ENCODE data around the gene NEO1. TPM values are rescaled to one million over a fixed set of nuclear protein-coding genes. Genes with fewer than 3 reads are reported as not detected.
A peak's percentile ranks its signal among the peaks of the same experiment; 100 is the strongest.

The NEO1 gene
- total and polyA plus RNA-seq, 9 donors, result 19.6 to 49.7 (median 37.1) TPM

DNA sequence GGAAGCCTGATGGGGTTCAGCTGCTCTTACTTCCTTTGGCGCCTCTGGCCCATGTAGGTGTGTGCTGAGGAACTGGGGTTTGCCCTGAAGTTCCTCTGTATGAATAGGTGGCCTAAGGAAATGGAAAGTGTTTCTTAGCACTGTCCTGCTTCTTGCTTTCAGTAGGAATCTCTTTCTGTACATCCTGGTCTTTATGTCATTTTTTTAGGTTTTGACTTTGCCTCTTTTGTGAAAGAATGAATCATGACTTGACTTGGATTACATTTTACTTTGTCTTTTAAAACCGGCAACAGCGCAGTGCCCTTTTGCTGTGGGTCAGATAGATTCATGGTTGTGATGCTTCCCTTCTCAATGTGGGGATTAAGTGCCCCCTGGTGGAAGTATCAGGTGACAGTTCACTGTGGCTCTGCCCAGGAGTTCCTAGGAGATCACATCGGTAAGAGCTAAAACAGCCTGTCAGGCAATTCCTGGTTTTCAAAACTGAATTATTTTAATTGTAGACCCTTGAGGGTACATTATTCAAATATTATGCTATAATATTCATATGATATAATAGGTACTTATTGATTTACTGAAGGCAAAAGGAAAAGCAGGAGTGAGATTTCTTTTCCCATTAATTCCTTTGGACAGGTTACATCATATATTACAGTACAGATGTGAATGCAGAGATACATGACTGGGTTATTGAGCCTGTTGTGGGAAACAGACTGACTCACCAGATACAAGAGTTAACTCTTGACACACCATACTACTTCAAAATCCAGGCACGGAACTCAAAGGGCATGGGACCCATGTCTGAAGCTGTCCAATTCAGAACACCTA, 221.1 kb downstream of the NEO1 start:
- Histone ChIP-seq H3K4me1 (ENCODE audit: control insufficient read depth, insufficient read depth, low read length) (no peaks in the 10 kb centered on the region), H3K27ac (ENCODE audit: low read length) (no peak overlapping the region), H3K36me3 (ENCODE audit: control insufficient read depth, insufficient read depth, low read length) (peaks cover 2% of the 10 kb centered on the region), H3K4me3 (ENCODE audit: low read length) (no peak overlapping the region), H3K9me3 (replicated peaks; ENCODE audit: control insufficient read depth, low read depth, low read length) (no peaks in the 10 kb centered on the region), H3K27me3 (ENCODE audit: control insufficient read depth, insufficient read depth, low read length) (no peaks in the 10 kb centered on the region)
- DNase-seq, result peak; percentile 71
- 33% methylated on average over 1 of the region's 5 CpGs for WGBS (ENCODE audit: insufficient coverage)

GRCh38 chr15:73275862-73276261, 223.6 kb downstream of the NEO1 start:
- DNase-seq, result no peak

GRCh38 chr15:73282567-73283365, 230.5 kb downstream of the NEO1 start:
- Histone ChIP-seq H3K4me1 (ENCODE audit: control insufficient read depth, insufficient read depth, low read length) (no peaks in the 10 kb centered on the region), H3K27me3 (ENCODE audit: control insufficient read depth, insufficient read depth, low read length) (no peaks in the 10 kb centered on the region), H3K27ac (ENCODE audit: low read length) (no peak overlapping the region), H3K4me3 (ENCODE audit: low read length) (no peak overlapping the region), H3K9me3 (replicated peaks; ENCODE audit: control insufficient read depth, low read depth, low read length) (no peaks in the 10 kb centered on the region), H3K36me3 (ENCODE audit: control insufficient read depth, insufficient read depth, low read length) (peaks cover 18% of the 10 kb centered on the region)
- DNase-seq, result no peak
- WGBS (ENCODE audit: insufficient coverage), result no CpG with 5 or more reads among the region's 8 CpGs

More at GRCh38 chr15:73275862-73276261, 223.6 kb downstream of the NEO1 start:
- no peaks in the 10 kb centered on the region for H3K27me3 ChIP-seq (ENCODE audit: control insufficient read depth, insufficient read depth, low read length)
- H3K4me3 ChIP-seq (ENCODE audit: low read length), result no peak overlapping the region
- H3K4me1 ChIP-seq (ENCODE audit: control insufficient read depth, insufficient read depth, low read length), result no peaks in the 10 kb centered on the region
- H3K36me3 ChIP-seq (ENCODE audit: control insufficient read depth, insufficient read depth, low read length), result peaks cover 5% of the 10 kb centered on the region
- H3K27ac ChIP-seq (ENCODE audit: low read length), result no peak overlapping the region
- no peaks in the 10 kb centered on the region for H3K9me3 ChIP-seq (replicated peaks; ENCODE audit: control insufficient read depth, low read depth, low read length)

DNA sequence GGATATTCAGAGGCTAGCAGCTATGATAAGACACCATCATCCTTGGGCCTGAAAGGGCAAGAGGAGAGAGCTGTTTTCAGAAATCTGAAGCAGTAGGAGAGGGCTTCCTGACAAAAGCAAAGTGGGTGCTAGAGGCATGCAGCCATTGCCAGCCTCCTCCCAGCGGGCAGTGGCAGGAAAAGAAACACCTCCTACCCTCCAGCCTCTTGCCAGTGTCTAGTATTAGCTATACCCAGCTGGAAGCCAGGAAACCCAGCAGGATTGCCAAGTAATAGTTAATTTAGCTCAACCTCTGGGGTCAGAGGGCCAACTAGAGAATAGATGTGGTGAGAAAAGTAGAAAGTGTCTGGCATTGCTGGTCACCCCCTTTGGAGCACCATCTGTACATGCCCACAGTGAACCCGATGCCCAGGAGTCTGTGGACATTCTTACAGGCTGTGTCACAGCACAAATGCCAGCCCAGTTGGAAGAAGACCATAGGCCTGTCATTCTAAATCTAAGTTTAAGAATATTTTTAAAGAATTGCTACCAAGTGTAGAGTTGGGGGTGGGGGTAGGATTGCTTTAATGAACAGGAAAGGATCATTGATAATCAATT, 231.2 kb downstream of the NEO1 start:
- peaks cover 18% of the 10 kb centered on the region for H3K36me3 ChIP-seq (ENCODE audit: control insufficient read depth, insufficient read depth, low read length)
- 100% methylated on average over 1 of the region's 2 CpGs for WGBS (ENCODE audit: insufficient coverage)
- no peaks in the 10 kb centered on the region for H3K9me3 ChIP-seq (replicated peaks; ENCODE audit: control insufficient read depth, low read depth, low read length)

DNA sequence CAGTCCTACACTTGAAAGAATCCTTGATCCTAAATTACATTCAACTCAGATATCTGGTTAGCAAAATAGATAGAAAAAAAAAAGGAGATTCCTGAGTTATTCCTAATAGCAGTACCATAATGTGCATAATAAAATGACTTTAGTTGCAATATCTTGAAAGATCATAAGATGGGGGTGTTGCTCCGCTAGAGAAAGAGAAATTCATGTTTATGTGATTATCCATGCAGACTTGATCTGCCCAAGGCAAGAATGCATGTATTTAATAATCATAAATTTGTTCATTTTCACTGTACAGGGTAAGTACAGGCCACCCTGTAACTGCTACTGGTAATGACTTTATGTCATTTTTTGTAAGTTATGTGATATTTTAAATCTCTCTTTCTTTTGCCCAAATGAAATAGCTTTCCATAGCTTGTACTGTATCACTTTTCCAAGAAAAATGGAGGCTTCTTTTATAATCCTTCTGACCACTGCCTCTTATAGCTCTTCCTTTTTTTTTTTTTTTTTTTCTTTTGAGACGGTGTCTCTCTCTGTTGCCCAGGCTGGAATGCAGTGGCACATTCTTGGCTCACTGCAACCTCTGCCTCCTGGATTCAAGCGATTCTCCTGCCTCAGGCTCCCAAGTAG, 231.9 kb downstream of the NEO1 start:
- Histone ChIP-seq H3K9me3 (replicated peaks; ENCODE audit: control insufficient read depth, low read depth, low read length) (no peaks in the 10 kb centered on the region), H3K36me3 (ENCODE audit: control insufficient read depth, insufficient read depth, low read length) (peaks cover 21% of the 10 kb centered on the region), H3K4me1 (ENCODE audit: control insufficient read depth, insufficient read depth, low read length) (no peaks in the 10 kb centered on the region), H3K4me3 (ENCODE audit: low read length) (no peak overlapping the region), H3K27ac (ENCODE audit: low read length) (no peak overlapping the region), H3K27me3 (ENCODE audit: control insufficient read depth, insufficient read depth, low read length) (no peaks in the 10 kb centered on the region)
- no CpG with 5 or more reads among the region's 3 CpGs for WGBS (ENCODE audit: insufficient coverage)
- DNase-seq, result peak; percentile 50

More for the DNA sequence above, 231.2 kb downstream of the NEO1 start:
- DNase-seq, result no peak
- Histone ChIP-seq H3K4me3 (ENCODE audit: low read length) (no peak overlapping the region), H3K27me3 (ENCODE audit: control insufficient read depth, insufficient read depth, low read length) (no peaks in the 10 kb centered on the region), H3K27ac (ENCODE audit: low read length) (no peak overlapping the region), H3K4me1 (ENCODE audit: control insufficient read depth, insufficient read depth, low read length) (no peaks in the 10 kb centered on the region)

DNA sequence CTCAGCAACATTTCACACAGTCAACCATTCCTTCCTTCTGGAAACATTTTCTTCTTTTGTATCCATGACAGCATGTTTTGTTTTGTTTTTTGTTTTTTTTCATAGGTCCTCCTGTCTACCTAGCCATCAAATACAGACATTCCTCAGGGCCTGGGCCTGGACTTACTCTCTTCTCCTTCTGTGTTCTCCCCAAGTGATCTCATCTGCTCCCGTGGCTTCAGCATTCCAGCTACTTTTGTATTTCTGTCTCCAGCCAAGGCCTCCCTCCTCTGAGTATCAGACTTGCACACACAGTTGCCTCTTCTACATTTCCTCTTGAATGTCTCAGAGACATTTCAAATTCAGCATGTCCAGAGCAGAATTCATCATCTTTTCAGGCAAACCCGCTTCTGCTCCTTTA, 234.0 kb downstream of the NEO1 start:
- Histone ChIP-seq H3K27ac (ENCODE audit: low read length) (no peak overlapping the region), H3K4me1 (ENCODE audit: control insufficient read depth, insufficient read depth, low read length) (no peaks in the 10 kb centered on the region), H3K4me3 (ENCODE audit: low read length) (no peak overlapping the region), H3K27me3 (ENCODE audit: control insufficient read depth, insufficient read depth, low read length) (no peaks in the 10 kb centered on the region), H3K36me3 (ENCODE audit: control insufficient read depth, insufficient read depth, low read length) (peaks cover 26% of the 10 kb centered on the region), H3K9me3 (replicated peaks; ENCODE audit: control insufficient read depth, low read depth, low read length) (no peaks in the 10 kb centered on the region)
- 55% methylated on average over 2 of the region's 2 CpGs for WGBS (ENCODE audit: insufficient coverage)
- DNase-seq, result peak; percentile 55

DNA sequence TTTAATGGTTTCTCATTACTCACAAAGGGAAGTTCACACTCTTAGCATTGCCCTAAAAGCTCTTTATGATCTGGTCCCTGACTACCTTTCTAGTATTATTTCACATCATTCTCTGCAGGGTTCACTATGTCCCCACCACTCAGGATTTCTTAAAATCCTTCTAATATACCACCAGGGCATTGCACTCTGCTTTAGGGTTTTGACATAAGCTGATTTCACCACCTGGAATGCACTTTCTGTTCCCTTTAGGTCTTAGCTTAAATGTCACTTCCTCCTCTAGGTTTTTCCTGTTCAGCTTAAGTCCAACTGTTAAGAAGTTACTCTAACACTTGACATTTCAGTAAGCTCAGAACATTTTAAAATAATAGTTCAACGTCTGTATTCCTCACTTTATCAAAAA, 234.8 kb downstream of the NEO1 start:
- DNase-seq, result peak; percentile 20
- Histone ChIP-seq H3K9me3 (replicated peaks; ENCODE audit: control insufficient read depth, low read depth, low read length) (no peaks in the 10 kb centered on the region), H3K27me3 (ENCODE audit: control insufficient read depth, insufficient read depth, low read length) (no peaks in the 10 kb centered on the region), H3K27ac (ENCODE audit: low read length) (no peak overlapping the region), H3K4me3 (ENCODE audit: low read length) (no peak overlapping the region), H3K36me3 (ENCODE audit: control insufficient read depth, insufficient read depth, low read length) (peaks cover 26% of the 10 kb centered on the region), H3K4me1 (ENCODE audit: control insufficient read depth, insufficient read depth, low read length) (no peaks in the 10 kb centered on the region)
- 40% methylated on average over 1 of the region's 1 CpG for WGBS (ENCODE audit: insufficient coverage)

DNA sequence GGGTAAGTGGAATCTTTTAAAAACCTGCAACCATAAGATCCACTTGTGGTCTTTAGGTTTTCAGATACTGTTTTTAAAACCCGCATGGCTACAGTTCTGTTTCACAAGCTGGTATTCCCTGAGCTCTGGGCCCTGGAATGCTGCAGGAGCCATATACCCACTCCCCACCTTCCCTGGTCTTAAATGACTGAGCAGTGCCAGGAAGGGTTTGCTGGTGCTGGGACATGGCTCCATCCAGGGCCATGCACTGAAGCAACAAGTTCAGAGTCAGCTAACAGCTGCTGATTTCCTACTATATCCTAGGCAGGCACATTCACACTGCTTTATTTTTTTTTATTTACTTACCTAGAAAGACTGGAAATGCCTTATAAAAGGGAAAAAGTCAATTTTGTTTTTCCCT, 239.2 kb downstream of the NEO1 start:
- H3K27ac ChIP-seq (ENCODE audit: low read length), result no peak overlapping the region

GRCh38 chr15:73293773-73294172, 241.5 kb downstream of the NEO1 start:
- no CpG with 5 or more reads among the region's 4 CpGs for WGBS (ENCODE audit: insufficient coverage)
- Histone ChIP-seq H3K36me3 (ENCODE audit: control insufficient read depth, insufficient read depth, low read length) (peaks cover 43% of the 10 kb centered on the region), H3K9me3 (replicated peaks; ENCODE audit: control insufficient read depth, low read depth, low read length) (no peaks in the 10 kb centered on the region), H3K4me3 (ENCODE audit: low read length) (no peak overlapping the region), H3K27ac (ENCODE audit: low read length) (no peak overlapping the region), H3K4me1 (ENCODE audit: control insufficient read depth, insufficient read depth, low read length) (no peaks in the 10 kb centered on the region), H3K27me3 (ENCODE audit: control insufficient read depth, insufficient read depth, low read length) (no peaks in the 10 kb centered on the region)
- DNase-seq, result no peak

More for the DNA sequence above, 239.2 kb downstream of the NEO1 start:
- WGBS (ENCODE audit: insufficient coverage), result no CpG with 5 or more reads among the region's 1 CpG
- no peaks in the 10 kb centered on the region for H3K27me3 ChIP-seq (ENCODE audit: control insufficient read depth, insufficient read depth, low read length)
- H3K9me3 ChIP-seq (replicated peaks; ENCODE audit: control insufficient read depth, low read depth, low read length), result no peaks in the 10 kb centered on the region
- no peak overlapping the region for H3K4me3 ChIP-seq (ENCODE audit: low read length)
- H3K4me1 ChIP-seq (ENCODE audit: control insufficient read depth, insufficient read depth, low read length), result no peaks in the 10 kb centered on the region
- DNase-seq, result no peak
- peaks cover 34% of the 10 kb centered on the region for H3K36me3 ChIP-seq (ENCODE audit: control insufficient read depth, insufficient read depth, low read length)

Measured in muscle of leg (tissue), 11 donors.